Fibroblast of lung (primary cell): Measurements from ENCODE around the gene DPYSL4. TPM values are rescaled to one million over a fixed set of nuclear protein-coding genes. Genes with fewer than 3 reads are reported as not detected.

Experiments used
- DNase-seq, 2 donors: peaks; one replicate each; pipeline versions ENCODE4 v3.0.0 to v3.0.0-alpha.2; 2010; ENCODE audit warnings: low read depth in 2 of 2
- H2AFZ ChIP-seq: 2 replicates; pipeline ENCODE4 v1.5.1; 2012; ENCODE audit warnings: low read length, control low read depth, inconsistent platforms
- H3K27ac ChIP-seq: 2 replicates; pipeline ENCODE4 v1.5.1; 2011; ENCODE audit warnings: low read length, control low read depth; ENCODE audit not compliant: insufficient read depth
- H3K27me3 ChIP-seq: 2 replicates; pipeline ENCODE4 v1.5.1; 2011; ENCODE audit warnings: mild to moderate bottlenecking, low read length; ENCODE audit not compliant: control insufficient read depth, insufficient read depth
- H3K36me3 ChIP-seq: 2 replicates; pipeline ENCODE4 v1.5.1; 2011; ENCODE audit warnings: low read length; ENCODE audit not compliant: control insufficient read depth, insufficient read depth
- H3K4me1 ChIP-seq: 2 replicates; pipeline ENCODE4 v1.5.1; 2011; ENCODE audit warnings: low read length; ENCODE audit not compliant: control insufficient read depth, insufficient read depth; ENCODE audit errors: extremely low read depth
- H3K4me2 ChIP-seq: 2 replicates; pipeline ENCODE4 v1.5.1; 2011; ENCODE audit warnings: low read length, control low read depth; ENCODE audit not compliant: insufficient read depth; ENCODE audit errors: extremely low read depth
- H3K4me3 ChIP-seq, 4 experiments: fragments of 200-600 bp in 1 of 4; sonication (generic) in 1 of 4; replicated peaks in 1 of 4; 2 replicates each; pipeline ENCODE4 v1.5.1; 2011 to 2016; ENCODE audit warnings: low read length in 4 of 4, low read depth in 3 of 4, mild to moderate bottlenecking in 3 of 4, control low read depth in 2 of 4, inconsistent platforms in 1 of 4, mixed read lengths in 1 of 4; ENCODE audit not compliant: insufficient read depth in 1 of 4; ENCODE audit errors: control extremely low read depth in 1 of 4
- H3K79me2 ChIP-seq: 2 replicates; pipeline ENCODE4 v1.5.1; 2012; ENCODE audit warnings: mild to moderate bottlenecking, low read length, inconsistent platforms; ENCODE audit not compliant: control insufficient read depth, insufficient read depth
- H3K9ac ChIP-seq: 2 replicates; pipeline ENCODE4 v1.5.1; 2011; ENCODE audit warnings: mild to moderate bottlenecking, low read length, control low read depth; ENCODE audit not compliant: insufficient read depth
- H3K9me3 ChIP-seq: 2 replicates; pipeline ENCODE4 v1.5.1; 2012; ENCODE audit warnings: low read depth, low read length; ENCODE audit not compliant: control insufficient read depth, insufficient read depth
- H4K20me1 ChIP-seq: 2 replicates; pipeline ENCODE4 v1.5.1; 2011; ENCODE audit warnings: low read length; ENCODE audit not compliant: control insufficient read depth, insufficient read depth; ENCODE audit errors: extremely low read depth
- CTCF ChIP-seq, 2 donors: IDR thresholded peaks in 1 of 2; conservative IDR thresholded peaks in 1 of 2; 1 replicate in 1 of 2; 2 replicates in 1 of 2; pipeline ENCODE4 v1.5.1; 2011 to 2012; ENCODE audit warnings: low read length in 2 of 2, control low read depth in 1 of 2, inconsistent platforms in 1 of 2, low read depth in 1 of 2, mild to moderate bottlenecking in 1 of 2
- EZH2 ChIP-seq: IDR thresholded peaks from 2 replicates; pipeline ENCODE4 v1.5.1; 2012; ENCODE audit warnings: low read length, control low read depth, mild to moderate bottlenecking; ENCODE audit errors: missing control alignments
- polyA plus RNA-seq, 2 donors: library from polyadenylated mRNA; depleted of rRNA in 1 of 2; stranded (reverse) in 1 of 2; unstranded in 1 of 2; fragments of >200 nt; gene quantifications; 2 replicates each; pipeline ENCODE4 v1.2.1, GENCODE V29; 2011 to 2012; ENCODE audit warnings: missing spikeins in 1 of 2
- total RNA-seq: library from RNA; depleted of rRNA; stranded (reverse); fragments of >200 nt; gene quantifications from 2 replicates; pipeline ENCODE4 v1.2.1, GENCODE V29; 2014

DPYSL4 gene
- total and polyA plus RNA-seq, 2 donors (not counting 1 experiment from before 2014, with no cell fraction given): 0.83 to 1.4 TPM

GRCh38 chr10:132209978-132210530 is 23.3 kb downstream of the DPYSL4 start:
- no peaks in the 10 kb centered on the region for H3K36me3 ChIP-seq

GRCh38 chr10:132210766-132211165 is 24.0 kb downstream of the DPYSL4 start:
- DNase-seq: no peak
- H3K9ac ChIP-seq: no peak overlapping the region
- no peaks in the 10 kb centered on the region for H3K27me3 ChIP-seq
- no peaks in the 10 kb centered on the region for H3K36me3 ChIP-seq
- no peak overlapping the region for H2AFZ ChIP-seq
- no peaks in the 10 kb centered on the region for H3K79me2 ChIP-seq
- no peaks in the 10 kb centered on the region for H3K9me3 ChIP-seq
- H3K4me2 ChIP-seq: no peak overlapping the region
- no peak overlapping the region for H3K27ac ChIP-seq
- H3K4me1 ChIP-seq: no peaks in the 10 kb centered on the region
- H3K4me3 ChIP-seq: no peak overlapping the region
- H4K20me1 ChIP-seq: no peaks in the 10 kb centered on the region
- TF ChIP-seq CTCF (conservative IDR thresholded peaks at IDR 0.05 in 1 of 2, IDR thresholded peaks at IDR 0.05 in 1 of 2; ENCODE audit: low read depth in 1 of 2, low read length in 2 of 2) (no peak), EZH2 (no peak)

More at GRCh38 chr10:132209978-132210530, 23.3 kb downstream of the DPYSL4 start:
- Histone ChIP-seq H4K20me1 (no peaks in the 10 kb centered on the region), H3K9ac (no peak overlapping the region), H3K79me2 (no peaks in the 10 kb centered on the region), H3K27ac (no peak overlapping the region), H3K4me1 (no peaks in the 10 kb centered on the region), H3K4me3 (no peak overlapping the region), H2AFZ (no peak overlapping the region), H3K27me3 (no peaks in the 10 kb centered on the region), H3K9me3 (no peaks in the 10 kb centered on the region), H3K4me2 (no peak overlapping the region)
- TF ChIP-seq EZH2: no peak
- TF ChIP-seq CTCF (conservative IDR thresholded peaks at IDR 0.05 in 1 of 2, IDR thresholded peaks at IDR 0.05 in 1 of 2; ENCODE audit: low read depth in 1 of 2, low read length in 2 of 2): no peak
- no peak for DNase-seq

GRCh38 chr10:132211246-132211645 is 24.5 kb downstream of the DPYSL4 start:
- no peak overlapping the region for H3K4me3 ChIP-seq
- H3K36me3 ChIP-seq: no peaks in the 10 kb centered on the region
- no peak for DNase-seq
- TF ChIP-seq EZH2 (no peak), CTCF (conservative IDR thresholded peaks at IDR 0.05 in 1 of 2, IDR thresholded peaks at IDR 0.05 in 1 of 2; ENCODE audit: low read depth in 1 of 2, low read length in 2 of 2) (no peak)
- H3K4me2 ChIP-seq: no peak overlapping the region
- H3K9me3 ChIP-seq: no peaks in the 10 kb centered on the region
- no peaks in the 10 kb centered on the region for H3K27me3 ChIP-seq
- no peak overlapping the region for H2AFZ ChIP-seq
- H3K27ac ChIP-seq: no peak overlapping the region
- H3K4me1 ChIP-seq: no peaks in the 10 kb centered on the region
- H3K79me2 ChIP-seq: no peaks in the 10 kb centered on the region
- no peaks in the 10 kb centered on the region for H4K20me1 ChIP-seq
- no peak overlapping the region for H3K9ac ChIP-seq
